Effector CD8-positive, alpha-beta T cell (primary cell): ENCODE measurements around the gene RSPO4.
"Not testable (repeated sequence)": the region's sequence is repeated elsewhere in the genome, so short reads cannot be mapped to it uniquely, and the experiment has no call there.

Experiments
- DNase-seq: peaks from one replicate; lab custom pipeline; 2025; lab: John Stamatoyannopoulos, UW

The RSPO4 gene

DNA sequence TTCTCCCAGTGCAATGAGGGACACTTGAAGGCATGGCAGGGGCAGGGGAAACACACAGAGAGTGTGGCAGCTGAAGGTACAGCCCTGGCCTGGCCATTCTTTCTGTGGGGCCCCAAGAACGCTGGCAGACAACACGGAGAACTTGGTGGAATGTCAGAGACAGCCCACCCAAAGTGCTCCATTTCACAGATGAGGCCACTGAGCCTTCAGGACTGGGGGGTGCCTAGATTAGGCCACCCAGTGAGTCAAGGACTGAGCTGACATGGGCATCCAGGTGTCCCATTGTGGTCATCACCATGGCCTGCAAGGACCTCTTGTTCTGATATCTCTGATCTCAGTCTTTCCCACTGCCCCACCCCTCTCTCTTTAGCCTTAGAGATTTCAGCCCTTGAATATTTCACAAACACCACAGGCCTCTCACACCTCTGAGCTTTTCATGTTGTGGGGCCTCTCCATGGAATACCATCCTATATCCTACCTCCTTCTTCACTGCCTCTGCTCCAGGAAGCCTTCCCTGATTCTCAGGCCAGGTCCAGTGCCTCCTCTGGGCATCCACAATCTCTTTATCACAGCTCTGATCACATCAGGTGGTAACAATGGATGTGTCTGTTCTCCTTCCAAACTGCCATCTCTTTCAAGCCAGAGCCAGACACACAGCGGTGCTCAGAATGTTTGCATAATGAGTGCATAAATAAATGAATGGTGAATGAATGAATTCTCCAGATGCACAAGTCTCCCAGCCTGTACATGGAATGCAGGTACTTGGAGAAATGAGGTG, 2.0 kb upstream of the RSPO4 start:
- no peak for DNase-seq

DNA sequence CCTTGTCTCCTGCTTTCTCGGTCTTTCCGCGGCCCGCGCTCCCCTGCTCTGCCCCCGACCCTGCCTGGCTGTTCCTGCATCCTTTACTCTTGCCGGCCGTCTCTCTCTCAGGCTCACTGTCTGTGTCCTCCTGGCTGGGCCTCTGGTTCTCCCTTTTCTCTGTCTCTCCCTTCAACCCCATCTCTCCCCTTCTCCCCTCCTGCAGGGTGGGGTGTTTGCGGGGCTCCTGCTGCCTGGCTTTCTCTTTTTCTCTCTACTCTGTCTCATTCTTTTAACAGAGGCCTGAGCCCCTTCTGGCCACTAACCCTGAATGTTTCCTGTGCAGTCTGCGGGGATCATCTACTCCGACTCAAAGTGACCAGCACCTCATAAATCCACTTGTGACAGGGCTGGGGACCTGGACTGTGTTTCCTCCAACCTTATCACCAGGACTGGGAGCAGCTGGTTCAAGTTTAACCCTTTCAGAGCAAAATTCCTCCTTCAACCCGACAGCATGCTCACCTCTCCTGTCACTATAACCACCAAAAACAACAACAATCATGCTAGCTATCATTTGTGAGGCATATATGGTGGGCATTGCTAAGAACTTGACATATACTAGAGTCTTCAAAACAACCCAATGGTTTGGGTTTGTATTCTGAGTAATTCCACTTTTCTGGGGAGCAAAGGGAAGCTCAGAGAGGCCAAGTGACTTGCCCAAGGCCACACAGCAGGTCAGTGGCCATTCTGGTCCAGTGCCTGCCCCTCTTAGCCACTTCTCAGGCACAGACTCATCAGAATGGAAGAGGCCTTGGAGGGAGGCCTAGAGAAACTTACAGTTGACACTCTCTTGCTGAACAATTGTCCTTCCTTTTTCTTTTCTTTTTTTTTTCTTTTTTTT, 811 bp upstream of the RSPO4 start:
- DNase-seq = no peak

DNA sequence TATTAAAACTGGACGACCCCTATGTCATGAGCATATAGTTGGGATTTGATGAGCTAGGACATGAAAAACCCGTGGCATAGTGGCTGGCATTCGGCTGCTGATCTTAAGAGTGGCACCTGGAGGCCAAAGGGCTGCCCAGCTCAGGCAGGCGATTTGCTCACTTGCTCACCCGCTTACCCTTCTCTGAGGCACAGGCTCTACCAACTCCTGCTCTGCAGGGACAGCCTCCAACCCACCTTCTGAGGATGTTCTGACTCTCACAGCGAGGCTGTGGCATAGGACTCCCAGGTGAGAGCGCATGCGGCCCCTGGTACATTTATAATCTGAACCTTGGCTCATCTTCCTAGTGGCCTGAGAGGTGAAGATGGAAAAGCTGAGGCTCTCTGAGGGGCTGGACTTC, 995 bp downstream of the RSPO4 start:
- no peak for DNase-seq

DNA sequence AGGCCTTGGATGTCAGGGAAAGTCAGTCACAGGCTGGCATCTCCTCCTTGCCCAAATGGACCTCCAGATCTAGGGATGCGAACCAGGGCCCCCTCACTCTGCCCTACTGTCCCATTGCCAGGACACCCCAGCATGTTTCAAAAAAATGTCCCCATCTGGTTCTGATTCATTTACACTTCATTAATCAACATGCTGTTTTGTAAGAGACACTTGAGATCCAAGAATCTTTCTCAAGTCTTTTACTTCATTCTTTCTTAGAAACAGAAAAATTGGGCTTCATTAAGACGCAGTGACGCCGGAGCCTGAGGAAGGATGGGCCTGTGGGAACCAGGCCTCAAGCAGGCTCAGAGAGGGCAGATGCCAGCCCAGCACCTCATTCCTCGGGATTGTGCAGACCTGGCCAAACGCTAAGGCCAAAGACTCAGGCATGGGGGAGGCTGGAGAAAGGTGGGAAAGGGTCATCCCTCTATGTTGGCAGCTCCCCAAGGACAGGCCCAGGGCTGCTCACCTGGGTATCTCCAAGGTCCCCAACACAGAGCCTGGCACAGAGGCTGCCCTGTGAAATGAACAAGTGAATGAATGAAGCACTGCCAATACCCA, 3.8 kb downstream of the RSPO4 start:
- DNase-seq = no peak

DNA sequence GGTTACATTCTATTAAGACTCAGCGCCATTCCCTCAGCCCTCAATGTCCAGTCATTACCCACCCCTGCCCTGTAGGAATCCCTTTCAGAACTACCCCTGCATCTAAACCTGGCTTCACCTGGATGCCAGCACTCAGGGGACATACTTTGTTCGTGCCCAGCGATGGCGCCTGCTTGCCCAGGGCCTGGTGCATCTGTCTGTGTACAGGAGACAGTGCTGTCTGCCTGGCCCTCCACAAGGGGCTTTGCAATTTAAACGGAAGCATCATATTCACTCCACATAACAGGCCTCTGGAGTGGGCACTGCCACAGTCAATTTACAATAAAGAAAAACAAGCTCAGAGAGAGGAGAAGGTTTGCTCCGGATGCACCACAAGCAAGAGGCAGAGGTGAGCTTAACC, 4.6 kb downstream of the RSPO4 start:
- no peak for DNase-seq

DNA sequence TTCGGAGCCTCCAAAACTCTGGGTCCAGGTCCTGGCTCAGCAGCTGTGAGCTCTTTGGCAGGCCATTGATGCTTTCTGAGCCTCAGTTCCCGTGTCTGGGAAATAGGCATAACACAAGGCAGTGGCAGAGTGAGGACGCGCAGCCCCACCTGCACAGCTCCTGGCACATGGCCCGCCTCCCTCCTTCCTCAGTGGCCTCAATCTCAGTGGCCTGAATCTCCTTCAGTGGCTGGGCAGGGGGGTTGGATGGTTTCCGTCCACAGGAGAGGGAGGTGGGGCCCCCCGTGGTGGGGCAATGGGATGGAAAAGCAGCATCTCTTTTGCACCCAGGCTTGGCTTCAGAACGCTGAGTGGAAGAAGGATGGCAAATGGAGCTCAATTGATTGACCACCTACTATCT, 5.1 kb downstream of the RSPO4 start:
- no peak for DNase-seq

DNA sequence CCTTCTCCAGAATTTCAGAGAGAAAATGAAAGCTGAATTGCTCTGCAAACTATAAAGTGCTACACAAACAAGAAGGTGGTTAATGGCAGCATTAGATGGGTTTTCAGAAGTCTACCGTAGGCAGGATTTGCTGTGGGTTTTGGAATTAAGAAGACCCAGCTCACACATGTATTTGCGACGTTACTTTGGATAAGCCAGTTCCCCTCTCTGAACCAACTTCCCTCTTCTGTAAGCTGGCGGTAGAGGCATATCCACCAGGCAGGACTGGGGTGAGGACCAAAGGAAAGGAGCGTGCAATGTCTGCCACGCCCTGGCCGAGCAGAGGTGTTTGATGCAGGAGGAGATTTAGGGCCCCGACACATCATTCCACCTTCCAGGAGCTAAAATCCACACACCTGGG, 6.9 kb downstream of the RSPO4 start:
- DNase-seq = no peak

DNA sequence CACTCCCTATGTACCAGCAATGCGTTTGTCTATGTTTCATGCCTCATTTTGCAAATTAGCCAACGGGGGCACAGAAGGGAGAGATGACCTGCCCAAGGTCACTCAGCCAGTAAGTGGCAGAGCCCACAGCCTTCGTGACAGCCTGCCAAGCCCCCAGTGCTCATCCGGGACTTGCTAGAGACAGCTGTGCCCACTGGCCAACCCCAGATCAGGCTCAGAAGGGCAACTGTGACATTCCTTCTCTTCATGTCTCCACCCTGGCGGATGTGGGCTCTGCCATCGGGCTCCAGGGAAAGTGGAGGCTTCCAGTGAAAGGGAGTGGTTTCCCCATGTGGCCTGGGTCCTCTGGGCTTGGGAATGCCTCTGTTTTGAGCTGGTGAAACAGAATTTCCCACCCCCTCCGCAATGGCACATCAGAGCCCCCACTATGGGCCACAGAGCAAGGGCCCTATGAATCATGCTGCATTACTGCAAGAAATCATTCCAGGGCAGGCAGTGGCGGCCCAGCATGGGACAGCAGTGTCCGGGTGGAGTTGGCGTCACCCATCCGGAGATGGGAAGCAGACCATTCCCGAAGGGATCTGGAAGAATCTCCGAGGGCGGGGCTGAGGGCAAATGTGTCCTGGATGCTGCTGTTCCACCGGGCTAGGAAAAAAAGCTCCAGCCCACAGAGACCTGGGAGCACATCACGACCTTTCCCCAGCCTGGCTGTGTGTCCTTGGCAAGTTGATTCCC, 9.1 kb downstream of the RSPO4 start:
- DNase-seq = no peak

DNA sequence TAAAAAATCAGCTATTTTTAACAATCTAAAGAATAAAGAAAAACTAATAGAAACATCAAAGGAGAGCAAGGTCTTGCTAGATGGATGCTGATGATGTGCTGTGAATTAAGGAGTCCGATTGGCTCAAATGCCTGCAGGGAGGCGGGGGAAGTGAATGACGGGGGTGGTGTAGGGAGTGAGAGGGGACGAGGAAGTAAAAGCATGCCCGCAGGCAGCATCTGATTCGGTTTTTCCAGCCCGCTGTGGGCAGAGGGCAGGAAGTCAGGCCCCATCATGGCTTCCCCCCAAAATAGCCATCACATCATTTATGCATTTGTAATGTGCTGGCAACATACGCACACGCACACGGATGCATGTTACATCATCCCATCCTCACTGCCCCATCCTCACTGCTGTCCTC, 10.3 kb downstream of the RSPO4 start:
- DNase-seq = no peak

DNA sequence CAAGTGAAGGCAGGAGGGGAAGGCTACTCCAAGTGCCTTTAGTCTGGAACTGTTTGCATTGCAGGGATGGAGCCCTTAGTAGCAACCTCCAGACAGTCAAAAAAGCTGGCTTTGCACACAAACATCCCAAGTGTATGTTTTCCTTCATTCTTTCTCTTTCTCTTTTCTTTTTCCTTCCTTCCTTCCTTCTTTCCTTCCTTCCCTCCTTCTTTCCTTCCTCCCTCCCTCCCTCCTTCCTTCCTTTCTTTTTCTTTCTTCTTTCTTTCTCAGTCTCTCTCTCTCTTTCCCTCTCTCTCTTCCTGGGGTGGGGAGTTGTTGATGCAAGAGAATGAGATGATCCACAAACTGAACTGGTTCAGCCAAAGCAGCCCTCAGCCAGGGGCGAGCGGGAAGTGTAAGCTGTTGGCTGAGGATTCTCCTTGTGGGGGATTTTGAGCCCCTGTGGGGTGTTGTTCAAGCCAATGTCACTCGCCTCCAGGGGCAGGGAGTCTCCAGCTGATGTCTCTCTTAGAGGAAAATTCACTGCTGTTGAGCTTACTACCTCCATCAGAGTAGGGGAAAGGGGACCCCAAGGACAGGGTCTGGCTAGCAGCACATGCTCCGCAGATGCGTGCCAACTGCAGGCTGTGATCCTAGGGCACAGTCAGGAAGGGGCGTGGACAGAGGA, 11.7 kb downstream of the RSPO4 start:
- DNase-seq = no peak

DNA sequence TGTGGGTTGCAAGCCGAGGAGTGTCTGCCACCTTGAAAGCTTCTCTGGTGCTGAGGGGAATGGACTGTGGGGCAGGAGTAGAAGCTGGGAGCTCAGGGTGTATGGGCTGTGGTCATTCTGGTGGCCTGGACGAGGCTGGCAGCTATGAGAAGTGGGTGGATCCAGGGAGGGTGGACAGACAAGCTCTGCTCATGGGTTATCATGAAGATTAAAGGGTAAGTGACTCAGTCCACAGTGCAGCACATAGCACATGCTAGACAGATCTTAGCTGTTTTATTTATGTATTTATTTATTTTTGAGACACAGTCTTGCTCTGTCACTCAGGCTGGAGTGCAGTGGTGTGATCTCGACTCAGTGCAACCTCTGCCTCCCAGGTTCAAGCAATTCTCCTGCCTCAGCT, 13.8 kb downstream of the RSPO4 start:
- DNase-seq = no peak

DNA sequence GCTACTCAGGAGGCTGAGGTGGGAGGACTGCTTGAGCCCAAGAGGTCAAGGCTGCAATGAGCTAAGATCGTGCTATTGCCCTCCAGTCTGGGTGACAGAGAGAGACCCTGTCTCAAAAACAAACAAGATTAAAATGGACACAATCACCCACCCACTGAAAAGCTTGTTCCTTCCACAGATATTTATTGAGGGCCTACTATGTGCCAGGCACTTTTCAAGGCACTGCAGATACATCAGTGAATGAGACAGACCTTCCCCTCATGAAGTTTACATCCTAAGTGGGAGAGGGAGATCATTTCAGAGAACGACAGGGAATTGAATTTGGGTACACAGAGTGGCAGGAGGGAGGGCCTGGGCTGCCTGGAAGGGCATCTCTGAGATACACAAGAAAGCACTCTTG, 14.4 kb downstream of the RSPO4 start:
- DNase-seq = no peak

DNA sequence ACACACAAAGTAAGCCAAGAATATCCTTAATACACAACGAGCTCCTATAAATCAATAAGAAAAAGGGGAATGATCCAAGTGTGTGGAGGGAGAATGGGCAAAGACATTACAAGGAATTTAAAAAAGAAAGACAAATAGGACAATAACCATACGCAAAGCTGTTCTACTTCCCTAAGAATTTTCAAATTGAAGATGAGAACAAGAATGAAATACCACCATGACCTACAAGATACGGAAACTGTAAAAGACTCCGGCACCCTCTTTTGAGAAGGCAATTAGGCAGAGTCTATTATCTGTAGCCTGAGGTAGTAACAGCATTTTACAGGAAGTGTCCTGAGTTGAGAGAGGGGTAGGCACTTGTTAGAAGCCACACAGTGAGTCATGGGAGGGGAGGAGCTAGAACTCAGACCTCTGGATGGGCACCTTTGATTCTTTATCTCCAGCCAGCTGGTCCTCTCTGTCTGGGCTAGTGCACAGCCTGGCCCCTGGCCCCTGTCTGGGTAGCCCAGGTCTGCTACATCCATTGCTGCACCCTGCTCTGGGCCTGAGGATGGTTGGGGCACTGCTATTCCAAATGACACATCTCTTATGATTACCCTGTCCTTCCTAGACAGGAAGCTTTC, 15.3 kb downstream of the RSPO4 start:
- DNase-seq = no peak

DNA sequence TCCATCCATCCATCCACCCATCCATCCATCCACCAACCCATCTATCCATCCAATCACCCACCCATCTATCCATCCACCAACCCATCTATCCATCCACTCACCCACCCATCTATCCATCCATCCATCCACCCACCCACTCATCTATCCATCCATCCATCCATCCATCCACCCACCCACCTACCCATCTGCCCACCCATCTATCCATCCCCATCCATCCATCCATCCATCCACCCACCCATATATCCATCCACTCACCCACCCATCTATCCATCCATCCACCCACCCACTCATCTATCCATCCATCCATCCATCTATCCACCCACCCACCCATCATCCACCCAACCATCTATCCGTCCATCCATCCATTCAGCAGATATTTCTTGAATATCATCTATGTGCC, 17.1 kb downstream of the RSPO4 start:
- not testable (repeated sequence) for DNase-seq

DNA sequence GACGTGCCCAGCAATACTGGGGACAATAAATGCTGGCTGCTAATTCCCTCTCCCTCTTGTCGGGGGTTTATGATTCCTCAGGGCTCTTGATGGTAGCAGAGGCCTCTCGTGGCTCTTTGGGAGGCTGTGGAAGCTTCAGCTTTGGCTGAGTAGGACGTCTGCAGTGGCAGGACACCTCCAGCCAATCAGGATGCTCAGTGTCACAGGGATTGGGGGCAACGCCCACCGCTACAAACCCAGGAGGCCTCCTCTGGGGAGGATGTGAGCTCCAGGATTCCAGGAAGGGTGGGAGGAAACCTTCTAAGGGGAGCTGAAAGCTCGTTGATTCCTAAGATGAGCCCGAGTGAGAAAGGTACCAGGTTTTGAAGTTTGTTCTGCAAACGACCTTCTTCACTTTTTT, 19.4 kb downstream of the RSPO4 start:
- no peak for DNase-seq

DNA sequence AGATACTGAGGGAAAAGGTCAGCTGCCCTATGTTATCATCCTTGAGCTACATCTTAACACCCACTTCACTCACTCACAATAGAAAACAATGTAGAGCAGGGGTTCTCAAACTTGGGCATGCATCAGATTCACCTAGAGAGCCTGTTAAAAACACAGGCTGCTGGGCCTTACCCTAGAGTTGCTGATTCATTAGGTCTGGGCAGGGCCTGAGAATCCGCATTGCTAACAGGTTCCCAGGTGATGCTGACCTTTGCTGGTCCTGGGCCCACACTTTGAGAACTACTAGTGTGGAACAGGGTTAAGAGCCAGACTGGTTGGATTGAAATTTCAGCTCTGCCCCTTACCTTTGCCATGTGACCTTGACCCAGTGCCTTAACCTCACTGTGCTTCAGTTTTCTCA, 25.1 kb downstream of the RSPO4 start:
- no peak for DNase-seq

DNA sequence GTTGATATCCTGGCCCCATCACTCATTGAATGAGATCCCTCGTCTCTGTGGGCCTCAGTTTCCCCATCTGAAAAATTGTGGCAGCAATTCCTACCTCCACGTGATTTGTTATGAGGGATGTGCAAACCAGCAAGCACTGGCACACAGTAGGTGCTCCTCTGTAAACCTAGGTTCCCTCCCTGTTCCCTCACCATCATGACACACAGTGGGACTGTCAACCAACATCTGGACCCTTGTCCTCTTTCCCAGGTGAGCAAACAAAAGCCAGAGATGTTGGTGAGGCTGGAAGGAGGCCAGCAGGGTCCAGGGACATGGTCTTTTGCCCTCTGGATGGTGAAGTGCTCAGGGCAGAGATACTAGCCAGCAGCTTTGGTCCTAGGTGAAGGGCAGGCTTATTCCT, 26.1 kb downstream of the RSPO4 start:
- DNase-seq = no peak

DNA sequence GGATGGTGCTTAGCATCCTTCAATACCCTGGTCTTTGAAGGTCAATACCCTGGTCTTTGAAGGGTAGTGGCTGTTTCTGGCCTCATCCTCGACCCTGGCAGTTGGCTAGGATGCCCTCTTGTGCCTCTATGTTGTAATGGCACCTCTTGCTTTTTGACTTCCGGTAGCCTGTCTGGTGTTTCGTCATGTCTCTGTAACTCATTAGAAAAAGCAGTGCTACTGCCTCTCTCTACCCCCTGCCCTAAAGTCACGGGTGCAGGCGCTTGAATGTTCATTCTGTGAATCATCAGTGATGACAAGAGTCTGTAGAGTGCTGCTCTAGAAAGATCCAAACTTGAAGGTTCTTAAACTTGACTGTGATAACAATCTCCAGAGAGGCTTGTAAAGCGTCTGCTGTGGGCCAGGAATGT, 28.3 kb downstream of the RSPO4 start:
- no peak for DNase-seq

DNA sequence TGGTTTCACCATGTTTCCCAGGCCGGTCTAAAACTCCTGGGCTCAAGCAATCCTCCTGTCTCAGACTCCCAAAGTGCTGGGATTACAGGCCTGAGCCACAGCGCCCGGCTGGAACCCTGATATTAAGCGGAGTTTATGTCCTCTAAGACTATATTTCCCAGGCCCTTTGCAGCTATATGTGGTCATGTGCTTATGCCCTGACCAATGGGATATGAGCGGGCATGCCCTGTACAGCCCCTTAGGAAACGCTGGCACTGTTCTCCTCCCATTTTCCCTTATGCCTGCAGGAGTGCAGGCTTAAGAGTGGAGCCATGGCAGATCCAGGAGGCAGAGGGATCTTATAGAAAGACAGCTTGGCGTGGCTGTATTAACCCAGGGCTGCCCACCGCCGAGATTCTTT, 29.9 kb downstream of the RSPO4 start:
- DNase-seq = no peak

DNA sequence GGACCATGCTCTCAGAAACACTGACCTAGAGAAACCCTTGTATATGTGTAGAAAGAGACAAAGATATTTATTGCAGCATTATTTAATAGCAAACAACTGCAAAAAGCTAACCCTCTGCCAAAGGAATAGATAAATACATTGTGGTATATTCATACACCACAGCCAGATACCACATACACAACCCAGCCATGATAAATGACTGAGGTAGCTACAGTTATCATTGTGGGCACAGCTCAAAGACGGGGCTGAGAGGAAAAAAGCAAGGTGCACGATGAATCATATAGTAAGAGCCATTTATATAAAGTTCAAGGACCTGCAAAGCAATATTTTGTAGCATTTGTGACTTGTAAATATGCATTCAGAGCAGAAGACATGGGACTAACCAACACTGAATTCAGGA, 30.8 kb downstream of the RSPO4 start:
- no peak for DNase-seq

DNA sequence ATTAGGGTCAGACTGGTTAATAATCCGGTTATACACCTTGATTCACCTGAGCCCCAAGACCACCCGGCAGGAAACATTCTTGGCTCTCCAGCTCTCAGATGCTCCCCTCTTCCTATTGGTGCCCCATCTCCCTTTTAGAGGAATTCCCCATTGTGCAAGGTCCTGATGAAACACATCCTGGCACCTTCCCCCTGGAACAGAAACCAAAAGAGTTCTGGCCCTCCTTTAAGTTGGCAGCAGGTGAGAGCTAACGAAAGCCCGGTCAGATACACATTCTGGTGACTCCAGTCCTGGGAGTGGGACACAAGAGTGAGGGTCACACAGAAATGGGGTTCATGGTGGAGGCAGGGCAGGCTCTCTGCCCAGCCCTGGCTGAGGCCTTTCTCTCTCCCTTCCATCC, 32.2 kb downstream of the RSPO4 start:
- no peak for DNase-seq
